ENCODE measurements around the gene DEPDC5.
A peak's percentile ranks its signal among the peaks of the same experiment; 100 is the strongest.

DEPDC5 gene

GRCh38 chr22:31929167-31929930 lies 175.5 kb downstream of the DEPDC5 start:
- DNase-seq = no peak

- DNase-seq = no peak
Observed at GRCh38 chr22:31932863-31933262, 179.0 kb downstream of the DEPDC5 start.

GRCh38 chr22:31933406-31933805 lies 179.6 kb downstream of the DEPDC5 start:
- DNase-seq = no peak

- DNase-seq = no peak
Observed at GRCh38 chr22:31933816-31934482, 180.1 kb downstream of the DEPDC5 start.

GRCh38 chr22:31935961-31936635 lies 182.3 kb downstream of the DEPDC5 start:
- no peak for DNase-seq

- no peak for DNase-seq
Observed at GRCh38 chr22:31937341-31937740, 183.5 kb downstream of the DEPDC5 start.

- no peak for DNase-seq
Observed at GRCh38 chr22:31938296-31938695, 184.5 kb downstream of the DEPDC5 start.

- no peak for DNase-seq
Observed at GRCh38 chr22:31940506-31940905, 186.7 kb downstream of the DEPDC5 start.

GRCh38 chr22:31942091-31942490 lies 188.3 kb downstream of the DEPDC5 start:
- DNase-seq = no peak

- no peak for DNase-seq
Observed at GRCh38 chr22:31943206-31943977, 189.6 kb downstream of the DEPDC5 start.

- peak; percentile 53 to 86 for DNase-seq
Observed at GRCh38 chr22:31943978-31944699, 190.3 kb downstream of the DEPDC5 start, which contains the start of gene YWHAH. Gene YWHAH (plus strand): TSS chr22:31944535. CDS start chr22:31944734, 199 bp downstream.

GRCh38 chr22:31944700-31945442 lies 191.1 kb downstream of the DEPDC5 start:
- DNase-seq = peak in 1 of 2 experiments; percentile 17

GRCh38 chr22:31945443-31945855 lies 191.6 kb downstream of the DEPDC5 start:
- no peak for DNase-seq

- no peak for DNase-seq
Observed at GRCh38 chr22:31945971-31946680, 192.3 kb downstream of the DEPDC5 start.

- DNase-seq = peak in 1 of 2 experiments; percentile 31
Observed at GRCh38 chr22:31947296-31947695, 193.5 kb downstream of the DEPDC5 start.

- no peak for DNase-seq
Observed at GRCh38 chr22:31948002-31948401, 194.2 kb downstream of the DEPDC5 start.

GRCh38 chr22:31950226-31950625 lies 196.4 kb downstream of the DEPDC5 start:
- DNase-seq = no peak

GRCh38 chr22:31951194-31952093 lies 197.6 kb downstream of the DEPDC5 start:
- DNase-seq = no peak

- no peak for DNase-seq
Observed at GRCh38 chr22:31952094-31952401, 198.2 kb downstream of the DEPDC5 start.

GRCh38 chr22:31952472-31952871 lies 198.7 kb downstream of the DEPDC5 start:
- peak in 1 of 2 experiments; percentile 10 for DNase-seq

All from SW 1271 (cell line).